Suprapubic skin (tissue), 4 donors: Measurements from ENCODE around the gene MTAP.

Source experiments
- EP300 ChIP-seq: sonication (generic); formaldehyde crosslinking; IDR thresholded peaks from one replicate; pipeline ENCODE4 v1.6.1; 2017; ENCODE audit warnings: antibody characterized with exemption
- POLR2AphosphoS5 ChIP-seq, 3 donors: sonication (generic); formaldehyde crosslinking; IDR thresholded peaks; one replicate each; pipeline ENCODE4 v1.6.1; 2017; ENCODE audit warnings: antibody characterized with exemption in 3 of 3
- TF ChIP-seq, protein P1 (sequence below), 2 donors: fragments of 200-600 bp in 1 of 2; fragments of 450-650 bp in 1 of 2; sonication (generic) in 1 of 2; IDR thresholded peaks; one replicate each; pipeline ENCODE4 v1.5.1; 2016 to 2019; ENCODE audit warnings: antibody characterized with exemption in 2 of 2, mild to moderate bottlenecking in 1 of 2, moderate library complexity in 1 of 2

- TF ChIP-seq, protein P1, sequence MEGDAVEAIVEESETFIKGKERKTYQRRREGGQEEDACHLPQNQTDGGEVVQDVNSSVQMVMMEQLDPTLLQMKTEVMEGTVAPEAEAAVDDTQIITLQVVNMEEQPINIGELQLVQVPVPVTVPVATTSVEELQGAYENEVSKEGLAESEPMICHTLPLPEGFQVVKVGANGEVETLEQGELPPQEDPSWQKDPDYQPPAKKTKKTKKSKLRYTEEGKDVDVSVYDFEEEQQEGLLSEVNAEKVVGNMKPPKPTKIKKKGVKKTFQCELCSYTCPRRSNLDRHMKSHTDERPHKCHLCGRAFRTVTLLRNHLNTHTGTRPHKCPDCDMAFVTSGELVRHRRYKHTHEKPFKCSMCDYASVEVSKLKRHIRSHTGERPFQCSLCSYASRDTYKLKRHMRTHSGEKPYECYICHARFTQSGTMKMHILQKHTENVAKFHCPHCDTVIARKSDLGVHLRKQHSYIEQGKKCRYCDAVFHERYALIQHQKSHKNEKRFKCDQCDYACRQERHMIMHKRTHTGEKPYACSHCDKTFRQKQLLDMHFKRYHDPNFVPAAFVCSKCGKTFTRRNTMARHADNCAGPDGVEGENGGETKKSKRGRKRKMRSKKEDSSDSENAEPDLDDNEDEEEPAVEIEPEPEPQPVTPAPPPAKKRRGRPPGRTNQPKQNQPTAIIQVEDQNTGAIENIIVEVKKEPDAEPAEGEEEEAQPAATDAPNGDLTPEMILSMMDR (IDR thresholded peaks at IDR 0.05) = no peak
- no peak for TF ChIP-seq EP300
- no peak for TF ChIP-seq POLR2AphosphoS5 (IDR thresholded peaks at IDR 0.05)
These were observed 52.2 kb downstream of the MTAP start for GRCh38 chr9:21854594-21854993.
